T1000 (cell line): ENCODE measurements around the gene OR52A5.

Experiments
- DNase-seq: peaks from one replicate; lab custom pipeline; 2025; ENCODE audit warnings: mixed read lengths; lab: John Stamatoyannopoulos, UW

OR52A5 gene

DNA sequence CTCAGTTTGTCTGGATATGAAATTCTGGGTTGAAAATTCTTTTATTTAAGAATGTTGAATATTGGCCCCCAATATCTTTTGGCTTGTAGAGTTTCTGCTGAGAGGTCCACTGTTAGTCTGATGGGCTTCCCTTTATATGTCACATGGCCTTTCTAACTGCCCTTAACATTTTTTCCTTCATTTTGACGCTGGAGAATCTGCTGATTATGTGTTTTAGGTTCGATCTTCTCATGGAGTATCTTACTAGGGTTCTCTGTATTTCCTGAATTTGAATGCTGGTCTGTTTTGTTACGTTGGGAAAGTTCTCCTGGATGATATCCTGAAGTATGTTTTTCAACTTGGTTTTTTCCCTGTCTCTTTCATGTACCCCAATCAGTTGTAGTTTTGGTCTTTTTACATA, 22.8 kb downstream of the OR52A5 start:
- DNase-seq, result no peak

DNA sequence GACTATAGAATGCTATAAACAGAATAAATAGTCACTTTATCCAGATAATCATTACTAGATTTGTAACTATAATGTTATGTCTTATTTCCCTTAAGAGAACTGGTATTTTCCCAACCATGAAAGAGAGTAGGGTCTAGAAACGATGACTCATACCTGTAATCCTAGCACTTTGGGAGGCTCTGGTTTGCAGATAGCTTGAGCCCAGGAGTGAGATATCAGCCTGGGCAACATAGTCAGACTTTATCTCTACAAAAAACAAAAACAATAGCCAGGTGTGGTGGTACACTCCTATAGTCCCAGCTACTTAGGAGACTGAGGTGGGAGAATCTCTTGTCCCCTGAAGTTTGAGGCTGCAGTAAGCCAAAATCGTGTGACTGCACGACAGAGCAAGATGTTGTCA, 30.9 kb downstream of the OR52A5 start:
- no peak for DNase-seq

DNA sequence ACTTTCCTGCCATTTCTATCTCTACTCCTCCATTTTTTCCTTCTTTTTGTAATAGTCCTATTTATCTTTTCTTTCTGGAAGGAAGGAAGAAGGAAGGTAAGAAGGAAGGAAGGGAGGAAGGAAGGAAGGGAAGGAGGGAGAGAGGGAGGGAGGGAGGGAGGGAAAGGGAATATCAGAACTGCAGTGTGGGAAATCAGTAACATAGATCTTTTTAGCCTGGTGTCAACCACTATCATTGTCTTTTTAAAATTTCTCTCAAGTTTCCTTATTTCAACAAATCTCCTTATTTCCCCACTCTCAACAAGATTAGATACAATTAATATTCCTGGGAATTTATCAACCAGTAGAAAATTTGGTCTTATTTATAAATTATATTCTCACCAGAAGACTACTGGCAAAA, 35.1 kb downstream of the OR52A5 start:
- DNase-seq, result no peak

DNA sequence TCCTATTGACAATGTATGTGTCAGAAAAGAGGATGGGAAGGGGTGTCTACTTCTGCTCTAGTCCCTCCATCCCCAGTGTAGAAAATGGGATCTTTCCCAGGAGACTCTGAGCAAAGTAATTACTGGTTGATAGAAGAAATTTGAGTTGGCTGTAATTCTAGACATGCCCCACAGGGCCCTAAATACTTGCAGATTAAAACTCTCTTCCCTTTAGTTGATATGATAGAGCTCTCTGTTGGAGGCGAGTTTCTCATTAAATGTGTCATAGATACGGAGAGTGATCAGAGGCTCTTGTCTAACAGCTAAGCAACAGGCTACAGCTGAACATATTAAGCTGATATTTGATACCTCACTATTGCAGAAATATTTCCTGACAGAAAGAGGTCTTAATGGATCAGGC, 35.9 kb downstream of the OR52A5 start:
- DNase-seq, result no peak

DNA sequence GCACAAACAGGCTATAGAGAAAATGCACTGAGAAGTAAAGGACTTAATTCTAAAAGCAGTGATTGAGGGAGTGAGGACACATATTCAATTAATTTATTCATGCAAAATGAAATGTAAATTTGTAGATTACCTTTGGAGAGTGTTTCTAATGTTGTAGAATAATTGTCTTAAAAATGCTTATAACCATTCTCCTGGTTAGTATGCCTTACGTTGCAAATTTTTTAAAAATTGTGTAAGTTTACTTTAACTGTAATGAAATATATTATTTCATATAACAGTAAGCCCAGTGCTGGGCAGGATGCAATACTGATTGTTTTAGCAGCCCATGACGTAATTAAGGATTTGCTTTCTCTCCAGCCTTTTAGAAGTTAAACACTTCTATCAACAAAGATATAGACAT, 42.1 kb downstream of the OR52A5 start:
- no peak for DNase-seq

DNA sequence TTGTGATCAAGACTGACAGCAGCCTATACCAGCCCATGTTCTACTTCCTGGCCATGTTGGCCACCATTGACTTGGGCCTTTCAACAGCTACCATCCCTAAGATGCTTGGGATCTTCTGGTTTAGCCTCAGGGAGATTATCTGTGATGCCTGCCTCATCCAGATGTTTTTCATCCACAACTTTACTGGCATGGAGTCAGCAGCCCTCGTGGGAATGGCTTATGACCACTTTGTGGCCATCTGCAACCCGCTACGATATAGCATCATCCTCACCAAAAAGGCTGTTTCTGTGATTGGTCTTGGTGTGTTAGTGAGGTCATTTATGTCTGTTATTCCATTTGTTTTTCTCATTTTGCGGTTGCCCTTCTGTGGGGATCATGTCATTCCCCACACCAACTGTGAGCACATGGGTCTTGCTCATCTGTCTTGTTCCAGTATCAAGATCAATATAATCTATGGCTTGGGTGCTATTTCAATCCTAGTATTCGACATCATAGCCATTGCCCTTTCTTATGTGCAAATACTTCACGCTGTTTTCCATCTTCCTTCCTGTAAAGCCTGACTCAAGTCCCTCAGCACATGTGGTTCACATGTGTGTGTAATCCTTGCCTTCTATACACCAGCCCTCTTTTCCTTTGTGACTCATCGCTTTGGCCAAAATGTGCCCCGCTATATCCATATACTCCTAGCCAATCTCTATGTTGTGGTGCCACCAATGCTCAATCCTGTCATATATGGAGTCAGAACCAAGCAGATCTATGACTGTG, 45.2 kb downstream of the OR52A5 start:
- no peak for DNase-seq

DNA sequence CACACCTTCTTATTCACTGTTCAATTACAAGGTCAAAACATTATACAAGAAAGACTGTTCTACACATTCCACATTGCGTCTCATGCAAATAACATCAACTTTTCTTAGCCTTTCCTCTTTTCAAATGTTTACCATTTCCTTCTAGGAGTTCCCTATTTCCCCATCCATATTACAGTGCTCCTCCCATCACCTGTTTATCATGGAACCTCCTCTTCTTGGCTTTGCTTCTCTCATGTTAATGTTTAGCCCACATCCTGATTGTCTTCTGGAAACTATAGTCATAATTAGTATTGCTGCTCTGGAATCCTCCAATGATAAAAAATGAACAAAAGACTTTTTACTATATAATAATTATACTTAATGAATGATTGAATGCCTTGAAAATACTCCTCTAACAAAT, 47.5 kb downstream of the OR52A5 start:
- DNase-seq, result no peak

DNA sequence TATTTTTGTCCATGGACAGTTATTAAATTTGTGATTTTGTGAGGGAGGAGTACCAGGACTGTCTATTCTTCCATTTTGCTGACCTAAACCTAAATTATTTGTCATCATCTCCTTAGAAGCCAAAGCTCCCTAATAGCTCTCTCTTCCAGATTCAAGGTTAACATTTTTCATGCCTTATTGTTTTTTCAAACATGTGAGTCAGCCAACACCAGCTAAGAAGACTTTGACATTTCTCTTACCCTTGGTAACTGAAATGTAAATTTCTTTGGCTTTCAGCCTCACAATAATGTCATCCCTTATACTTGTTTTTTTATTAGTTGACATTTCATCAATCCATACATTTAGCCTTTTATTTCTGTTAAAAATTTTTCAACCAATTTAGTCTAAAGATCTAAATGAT, 49.6 kb downstream of the OR52A5 start:
- no peak for DNase-seq

DNA sequence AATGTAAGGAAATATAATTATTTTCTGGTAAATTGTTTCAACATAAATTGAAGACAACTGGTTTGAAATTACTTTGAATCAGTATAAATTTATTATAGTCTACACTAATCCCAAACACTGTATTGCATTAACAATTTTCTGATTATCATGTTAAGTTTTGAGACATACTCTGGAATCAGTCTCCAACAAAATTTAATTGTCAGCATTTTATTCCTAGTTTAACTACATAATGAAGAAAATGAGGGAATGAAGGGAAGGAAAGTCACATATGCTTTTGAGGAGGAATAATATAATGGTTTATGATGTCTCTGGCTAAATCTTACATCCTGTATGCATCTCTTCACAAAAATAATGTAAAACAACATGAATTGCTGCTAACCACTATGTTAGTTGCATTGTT, 54.6 kb downstream of the OR52A5 start:
- no peak for DNase-seq

DNA sequence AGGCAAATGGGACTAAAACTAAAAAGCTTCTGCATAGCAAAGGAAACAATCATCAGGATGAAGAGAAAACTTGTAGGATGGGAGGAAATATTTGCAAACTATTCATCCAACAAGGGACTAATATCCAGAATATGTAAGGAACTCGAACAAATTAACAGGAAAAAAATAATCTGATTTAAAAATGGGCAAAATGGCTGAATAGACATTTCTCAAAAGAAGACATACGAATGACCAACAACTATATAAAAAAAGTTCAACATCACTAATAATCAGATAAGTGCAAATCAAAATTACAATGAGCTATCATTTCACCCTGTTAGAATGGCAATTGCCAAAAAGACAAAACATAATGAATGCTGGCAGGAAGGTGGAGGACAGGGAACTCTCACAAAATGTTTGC, 56.8 kb downstream of the OR52A5 start:
- no peak for DNase-seq
